Heart right ventricle (tissue), 16 donors: ENCODE results near the gene RHOT2. TPM values are rescaled to one million over a fixed set of nuclear protein-coding genes. Genes with fewer than 3 reads are reported as not detected.

Experiments
- ATAC-seq, 8 donors: fragments of 200-7000 bp; cut with Tn5 transposase; one replicate each; pipeline ENCODE4 v1.9.1; 2020; ENCODE audit warnings: mild to moderate bottlenecking in 8 of 8, moderate library complexity in 8 of 8, moderate number of reproducible peaks in 1 of 8
- DNase-seq, 2 donors: peaks; one replicate each; pipeline ENCODE4 v3.0.0-alpha.2; 2020
- H3K27ac ChIP-seq, 10 donors: fragments of 200-600 bp; sonication (generic) in 2 of 10; one replicate each; pipeline versions ENCODE4 v1.5.0 to v1.8.0; 2020 to 2022; ENCODE audit warnings: mild to moderate bottlenecking in 3 of 10
- H3K27me3 ChIP-seq, 7 donors: fragments of 200-600 bp; one replicate each; pipeline ENCODE4 v1.8.0; 2021 to 2022; ENCODE audit warnings: mild to moderate bottlenecking in 2 of 7
- H3K36me3 ChIP-seq, 9 donors: fragments of 200-600 bp; sonication (generic) in 1 of 9; one replicate each; pipeline versions ENCODE4 v1.5.0 to v1.8.0; 2020 to 2022; ENCODE audit warnings: mild to moderate bottlenecking in 2 of 9
- H3K4me1 ChIP-seq, 9 donors: fragments of 200-600 bp; sonication (generic) in 1 of 9; one replicate each; pipeline versions ENCODE4 v1.5.0 to v1.8.0; 2020 to 2022; ENCODE audit warnings: mild to moderate bottlenecking in 4 of 9
- H3K4me3 ChIP-seq, 10 donors: fragments of 200-600 bp; sonication (generic) in 2 of 10; one replicate each; pipeline versions ENCODE4 v1.5.0 to v1.8.0; 2020 to 2022; ENCODE audit warnings: mild to moderate bottlenecking in 7 of 10, moderate library complexity in 2 of 10
- H3K9me3 ChIP-seq, 11 donors: fragments of 200-600 bp in 10 of 11; sonication (generic) in 2 of 11; one replicate each; pipeline versions ENCODE4 v1.5.0 to v1.8.0; 2013 to 2022; ENCODE audit warnings: mild to moderate bottlenecking in 2 of 11, control low read depth in 1 of 11, moderate library complexity in 1 of 11
- CTCF ChIP-seq, 9 donors: fragments of 200-600 bp; sonication (generic) in 2 of 9; IDR thresholded peaks; one replicate each; pipeline versions ENCODE4 v1.5.0 to v1.8.0; 2021 to 2022; ENCODE audit warnings: antibody characterized with exemption in 9 of 9, mild to moderate bottlenecking in 5 of 9, moderate library complexity in 1 of 9
- WGBS, 2 donors: extraction: QIAGEN DNeasy Blood & Tissue Kit; methylation state at CpG; one replicate each; pipeline ENCODE4 v1.1.7; 2013; ENCODE audit warnings: inconsistent platforms in 1 of 2; 5-methylcytosine and 5-hydroxymethylcytosine counted together
- intact Hi-C, 10 donors: fragments of 100-400 bp; cut with DNase I; formaldehyde crosslinking; loops; one replicate each; pipeline versions ENCODE4 v1.11.1 to v1.14.2; 2022
- polyA plus RNA-seq, 2 donors: library from polyadenylated mRNA; stranded (reverse); fragments of 200-250 nt; gene quantifications; one replicate each; pipeline ENCODE4 v1.2.3, GENCODE V29; 2013
- total RNA-seq, 10 donors: library from RNA; stranded (reverse); fragmentation: NEBNext Ultra II Directional in 3 of 10; extraction: Animal tissue kit (Norgen Biotek cat#: 25700) in 3 of 10; gene quantifications; one replicate each; pipeline versions ENCODE4 v1.2.1 to v1.2.4, GENCODE V29; 2021 to 2023
- donor health status: Arrhythmogenic right ventricular cardiomyopathy.
- donor health status: ischemic (EF 13 %, LVEDD 7.1; RV severe dilation, severe dysfunction).
- donor health status: healthy with polysubstance abuse.
- donor health status: DM: no; HTN: yes; CAD: no.
- donor health status: DM: no; HTN: no; CAD: no.
- donor health status: ischemic (EF 25% LVEDD 6.9; RV normal size, moderate dysfunction).
- donor health status: ischemic (EF 25% LVEDD 5.7; RV mildly dilated, moderate dysfunction).
- donor health status: healthy.
- donor health status: DM: yes; HTN: yes; CAD: no.
- donor health status: Ischemic cardiomyopathy.
- donor health status: ischemic (EF 35%, LVEDD 5.7; RV mildly dilated, moderate dysfunction).
- donor health status: nonischemic (EF 11% LVEDD 7.7; RV severe dilation, severe dysfunction).
- donor health status: DM: yes; HTN: yes; CAD: no.
- donor health status: PGD.
- donor health status: ischemic (EF 29% LVEDD 5.4; RV normal size, mild dysfunction).
- donor health status: nonischemic (EF 23%, LVEDD 6.1; RV moderate dilation, normal function).

RHOT2 gene
- total and polyA plus RNA-seq, 12 donors, result 66.8 to 261 (median 92.6) TPM

GRCh38 chr16:636206-637080 lies 31.5 kb upstream of the RHOT2 start, which contains the start of gene METTL26:
Gene METTL26 (minus strand): TSS chr16:636305. CDS start chr16:636290, 15 bp downstream.
- Histone ChIP-seq H3K9me3 (no peaks in the 10 kb centered on the region), H3K36me3 (peaks cover 0 to 21% (median 0%) of the 10 kb centered on the region in 9 donors), H3K27ac (peak within 1 kb of the TSS; percentile 77 to 99 (median 95)), H3K27me3 (no peaks in the 10 kb centered on the region), H3K4me1 (peaks cover 10 to 34% (median 27%) of the 10 kb centered on the region in 9 donors), H3K4me3 (peak within 1 kb of the TSS; percentile 39 to 93 (median 86))
- peak in 1 of 9 donors; percentile 27 for TF ChIP-seq CTCF (IDR thresholded peaks at IDR 0.05)
- peak; percentile 95 to 96 for DNase-seq
- WGBS, 2 donors, result 0 to 1% methylated on average over 91 of the region's 91 CpGs
- ATAC-seq, result peak; percentile 84 to 95 (median 91)
- intact Hi-C loops, result loop anchor here in 3 of 10 donors (2.0 to 5.0 kb wide), 3 partner anchors 44 to 48 kb away; partner anchors contain the start of gene RAB40C (in 2 of the 3)

- DNase-seq, result peak; percentile 92 to 96
- intact Hi-C loops, result loop anchor here in 3 of 10 donors (2.0 to 5.0 kb wide), 3 partner anchors 45 to 49 kb away; partner anchors contain the start of gene RAB40C (in 2 of the 3)
- no peaks in the 10 kb centered on the region for H3K9me3 ChIP-seq
- no peaks in the 10 kb centered on the region for H3K27me3 ChIP-seq
- ATAC-seq, result peak; percentile 73 to 89 (median 84)
- H3K4me3 ChIP-seq, result peak overlapping the region; percentile 39 to 93 (median 86)
- H3K4me1 ChIP-seq, result peaks cover 10 to 36% (median 27%) of the 10 kb centered on the region in 9 donors
- TF ChIP-seq CTCF (IDR thresholded peaks at IDR 0.05), result no peak
- 18 to 20% methylated on average over 42 to 53 of the region's 53 CpGs for WGBS, 2 donors
- peaks cover 0 to 21% (median 0%) of the 10 kb centered on the region in 9 donors for H3K36me3 ChIP-seq
- H3K27ac ChIP-seq, result peak overlapping the region; percentile 17 to 99 (median 95)
Observed at GRCh38 chr16:637081-638018, 30.6 kb upstream of the RHOT2 start.

- WGBS, 2 donors, result 73 to 77% methylated on average over 15 of the region's 15 CpGs
- H3K27me3 ChIP-seq, result no peaks in the 10 kb centered on the region
- H3K9me3 ChIP-seq, result no peaks in the 10 kb centered on the region
- ATAC-seq (no peak), DNase-seq (peak in 1 of 2 donors; percentile 25)
- no peak overlapping the region for H3K4me3 ChIP-seq
- H3K27ac ChIP-seq, result peak overlapping the region in 9 of 10 donors; percentile 64 to 99 (median 86)
- TF ChIP-seq CTCF (IDR thresholded peaks at IDR 0.05), result no peak
- peaks cover 12 to 44% (median 34%) of the 10 kb centered on the region in 9 donors for H3K4me1 ChIP-seq
- peaks cover 0 to 16% (median 0%) of the 10 kb centered on the region in 9 donors for H3K36me3 ChIP-seq
- intact Hi-C loops, result loop anchor here in 1 of 10 donors (5.0 kb wide), 1 partner anchor 46 kb away; the partner anchor contains the start of gene RAB40C
Observed at GRCh38 chr16:638034-638543, 29.8 kb upstream of the RHOT2 start.
